ENCODE measurements around the gene TSPYL6. TPM values are rescaled to one million over a fixed set of nuclear protein-coding genes. Genes with fewer than 3 reads are reported as not detected.
A peak's percentile ranks its signal among the peaks of the same experiment; 100 is the strongest.

The TSPYL6 gene
- total RNA-seq, 1 donor from 2014 or later: not detected

- Mint-ChIP-seq H3K9me3 (ENCODE audit: unreplicated experiment) (no peaks in the 10 kb centered on the region), H3K4me3 (ENCODE audit: unreplicated experiment) (no peak overlapping the region), H3K4me1 (ENCODE audit: unreplicated experiment) (peaks cover 10% of the 10 kb centered on the region), H3K36me3 (ENCODE audit: low read depth, unreplicated experiment) (peaks cover 6% of the 10 kb centered on the region), H3K27ac (ENCODE audit: unreplicated experiment) (no peak overlapping the region), H3K27me3 (ENCODE audit: unreplicated experiment) (no peaks in the 10 kb centered on the region)
- TF ChIP-seq CTCF (IDR thresholded peaks at IDR 0.05; ENCODE audit: unreplicated experiment): no peak
- no peak for DNase-seq (ENCODE audit: low spot score)
Measured at GRCh38 chr2:54233832-54234649, 22.0 kb downstream of the TSPYL6 start.

- Mint-ChIP-seq H3K27ac (ENCODE audit: unreplicated experiment) (no peak overlapping the region), H3K4me3 (ENCODE audit: unreplicated experiment) (no peak overlapping the region), H3K27me3 (ENCODE audit: unreplicated experiment) (no peaks in the 10 kb centered on the region), H3K36me3 (ENCODE audit: low read depth, unreplicated experiment) (peaks cover 10% of the 10 kb centered on the region), H3K9me3 (ENCODE audit: unreplicated experiment) (no peaks in the 10 kb centered on the region), H3K4me1 (ENCODE audit: unreplicated experiment) (peaks cover 17% of the 10 kb centered on the region)
- no peak for DNase-seq (ENCODE audit: low spot score)
- no peak for TF ChIP-seq CTCF (IDR thresholded peaks at IDR 0.05; ENCODE audit: unreplicated experiment)
Measured at GRCh38 chr2:54228945-54229344, 27.1 kb downstream of the TSPYL6 start.

GRCh38 chr2:54227798-54228197, 28.2 kb downstream of the TSPYL6 start:
- no peaks in the 10 kb centered on the region for H3K27me3 Mint-ChIP-seq (ENCODE audit: unreplicated experiment)
- H3K4me3 Mint-ChIP-seq (ENCODE audit: unreplicated experiment): no peak overlapping the region
- H3K36me3 Mint-ChIP-seq (ENCODE audit: low read depth, unreplicated experiment): peaks cover 10% of the 10 kb centered on the region
- H3K9me3 Mint-ChIP-seq (ENCODE audit: unreplicated experiment): no peaks in the 10 kb centered on the region
- TF ChIP-seq CTCF (IDR thresholded peaks at IDR 0.05; ENCODE audit: unreplicated experiment): no peak
- no peak overlapping the region for H3K27ac Mint-ChIP-seq (ENCODE audit: unreplicated experiment)
- H3K4me1 Mint-ChIP-seq (ENCODE audit: unreplicated experiment): peaks cover 17% of the 10 kb centered on the region
- DNase-seq (ENCODE audit: low spot score): no peak

- H3K27ac Mint-ChIP-seq (ENCODE audit: unreplicated experiment): peak overlapping the region; percentile 57
- no peak overlapping the region for H3K4me3 Mint-ChIP-seq (ENCODE audit: unreplicated experiment)
- no peaks in the 10 kb centered on the region for H3K9me3 Mint-ChIP-seq (ENCODE audit: unreplicated experiment)
- peaks cover 17% of the 10 kb centered on the region for H3K4me1 Mint-ChIP-seq (ENCODE audit: unreplicated experiment)
- peaks cover 4% of the 10 kb centered on the region for H3K36me3 Mint-ChIP-seq (ENCODE audit: low read depth, unreplicated experiment)
- DNase-seq (ENCODE audit: low spot score): no peak
- TF ChIP-seq CTCF (IDR thresholded peaks at IDR 0.05; ENCODE audit: unreplicated experiment): no peak
- H3K27me3 Mint-ChIP-seq (ENCODE audit: unreplicated experiment): no peaks in the 10 kb centered on the region
Measured at GRCh38 chr2:54226260-54226659, 29.8 kb downstream of the TSPYL6 start.

- Mint-ChIP-seq H3K36me3 (ENCODE audit: low read depth, unreplicated experiment) (peaks cover 4% of the 10 kb centered on the region), H3K27ac (ENCODE audit: unreplicated experiment) (no peak overlapping the region), H3K9me3 (ENCODE audit: unreplicated experiment) (no peaks in the 10 kb centered on the region), H3K4me1 (ENCODE audit: unreplicated experiment) (peaks cover 13% of the 10 kb centered on the region), H3K27me3 (ENCODE audit: unreplicated experiment) (no peaks in the 10 kb centered on the region), H3K4me3 (ENCODE audit: unreplicated experiment) (no peak overlapping the region)
- no peak for TF ChIP-seq CTCF (IDR thresholded peaks at IDR 0.05; ENCODE audit: unreplicated experiment)
- no peak for DNase-seq (ENCODE audit: low spot score)
Measured at GRCh38 chr2:54224997-54225396, 31.0 kb downstream of the TSPYL6 start.

Data from endothelial cell (in vitro differentiated cells).